ENCODE measurements around the gene ATP1B2.

DNA sequence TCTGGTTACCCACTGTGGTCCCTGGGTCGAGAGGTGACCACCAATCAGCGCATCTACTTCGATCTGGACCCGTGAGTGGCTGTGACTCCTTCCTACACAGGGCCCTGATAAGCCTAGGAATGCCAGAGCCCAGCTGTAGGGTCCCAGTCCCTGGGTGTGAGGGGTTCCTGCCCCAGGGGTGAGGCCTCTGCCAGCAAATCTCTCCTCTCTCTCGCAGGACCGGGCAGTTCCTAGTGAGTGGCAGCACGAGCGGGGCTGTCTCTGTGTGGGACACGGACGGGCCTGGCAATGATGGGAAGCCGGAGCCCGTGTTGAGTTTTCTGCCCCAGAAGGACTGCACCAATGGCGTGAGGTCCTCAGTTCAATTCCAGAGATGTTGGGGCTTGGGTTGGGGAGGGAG is 52.0 kb downstream of the ATP1B2 start:
- no peak for TF ChIP-seq POLR2A (IDR thresholded peaks at IDR 0.05)
- TF ChIP-seq, protein P1, sequence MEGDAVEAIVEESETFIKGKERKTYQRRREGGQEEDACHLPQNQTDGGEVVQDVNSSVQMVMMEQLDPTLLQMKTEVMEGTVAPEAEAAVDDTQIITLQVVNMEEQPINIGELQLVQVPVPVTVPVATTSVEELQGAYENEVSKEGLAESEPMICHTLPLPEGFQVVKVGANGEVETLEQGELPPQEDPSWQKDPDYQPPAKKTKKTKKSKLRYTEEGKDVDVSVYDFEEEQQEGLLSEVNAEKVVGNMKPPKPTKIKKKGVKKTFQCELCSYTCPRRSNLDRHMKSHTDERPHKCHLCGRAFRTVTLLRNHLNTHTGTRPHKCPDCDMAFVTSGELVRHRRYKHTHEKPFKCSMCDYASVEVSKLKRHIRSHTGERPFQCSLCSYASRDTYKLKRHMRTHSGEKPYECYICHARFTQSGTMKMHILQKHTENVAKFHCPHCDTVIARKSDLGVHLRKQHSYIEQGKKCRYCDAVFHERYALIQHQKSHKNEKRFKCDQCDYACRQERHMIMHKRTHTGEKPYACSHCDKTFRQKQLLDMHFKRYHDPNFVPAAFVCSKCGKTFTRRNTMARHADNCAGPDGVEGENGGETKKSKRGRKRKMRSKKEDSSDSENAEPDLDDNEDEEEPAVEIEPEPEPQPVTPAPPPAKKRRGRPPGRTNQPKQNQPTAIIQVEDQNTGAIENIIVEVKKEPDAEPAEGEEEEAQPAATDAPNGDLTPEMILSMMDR (IDR thresholded peaks at IDR 0.05) = no peak
- TF ChIP-seq EP300 (IDR thresholded peaks at IDR 0.05) = no peak

Data from sigmoid colon (tissue), 4 donors.